ENCODE results near the gene EIF3K.

Gene EIF3K

DNA sequence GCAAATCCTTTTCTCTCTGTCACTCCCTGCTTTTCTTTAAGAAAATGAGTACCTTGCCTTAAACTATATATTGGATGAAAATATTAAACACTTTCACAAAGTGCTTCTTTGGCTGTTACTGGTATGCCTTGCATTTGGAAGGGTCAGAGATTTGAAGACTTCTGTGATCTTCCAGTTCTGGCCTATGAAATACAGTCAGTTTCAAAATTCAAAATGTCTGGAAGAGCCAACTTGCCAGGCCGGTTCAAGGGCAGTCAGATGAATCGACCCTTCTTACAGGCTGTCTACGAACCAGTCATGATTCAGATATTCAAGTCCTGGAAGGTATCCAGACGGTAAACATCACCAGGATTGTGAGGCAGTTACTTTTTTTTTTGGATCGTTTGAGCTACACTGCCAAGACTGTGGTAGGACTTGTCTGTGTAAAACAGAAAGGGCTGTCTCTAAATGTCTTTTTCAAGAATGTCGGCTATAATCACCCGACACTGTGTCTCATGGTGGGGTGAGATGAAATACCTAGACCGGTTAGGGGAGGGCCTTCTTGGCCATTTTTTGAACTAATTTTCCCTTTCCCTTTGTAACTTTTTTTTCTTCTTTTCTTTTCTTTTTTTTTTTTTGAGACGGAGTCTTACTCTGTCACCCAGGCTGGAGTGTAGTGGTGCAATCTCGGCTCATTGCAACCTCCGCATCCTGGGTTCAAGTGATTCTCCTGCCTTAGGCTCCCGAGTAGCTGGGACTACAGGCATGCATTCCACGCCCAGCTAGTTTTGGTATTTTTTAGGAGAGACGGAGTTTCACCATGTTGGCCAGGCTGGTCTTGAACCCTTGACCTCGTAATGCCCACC, 39.7 kb downstream of the EIF3K start:
- Histone ChIP-seq H2AFZ (ENCODE audit: low read length, unreplicated experiment) (no peak overlapping the region), H3K4me3 (ENCODE audit: low read depth, low read length) (peak overlapping the region; percentile 60), H3K27me3 (ENCODE audit: insufficient read depth, low read length) (no peaks in the 10 kb centered on the region), H3K79me2 (ENCODE audit: control insufficient read depth, insufficient read depth, low read length, unreplicated experiment) (peaks cover 87% of the 10 kb centered on the region), H3K4me1 (ENCODE audit: control insufficient read depth, insufficient read depth, low read length, unreplicated experiment) (peaks cover 67% of the 10 kb centered on the region), H3K36me3 (ENCODE audit: insufficient read depth, low read length) (peaks cover 14% of the 10 kb centered on the region; the same call in 1 of the 2 replicates), H3K27ac (ENCODE audit: low read depth, low read length) (peak overlapping the region; percentile 100)

DNA sequence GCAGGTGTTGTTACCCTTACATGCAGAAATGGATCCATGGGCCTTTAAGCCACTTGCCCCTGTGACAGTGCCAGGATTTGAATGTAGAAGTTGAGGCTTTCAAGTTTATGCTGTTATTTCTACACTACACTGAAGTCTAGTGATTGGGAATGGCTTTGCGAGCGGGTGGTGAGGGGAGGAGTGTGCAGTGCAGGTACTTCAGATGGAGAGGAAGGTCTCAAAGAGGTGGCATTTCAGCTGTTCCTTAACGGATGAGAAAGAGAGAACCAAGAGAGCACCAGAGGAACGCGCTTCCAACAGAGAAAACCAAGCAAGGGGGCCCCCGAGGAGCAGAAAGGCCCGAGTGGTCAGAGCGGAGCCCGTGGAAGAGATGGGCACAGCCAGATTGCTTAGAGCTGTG, 41.7 kb downstream of the EIF3K start:
- Histone ChIP-seq H3K4me1 (ENCODE audit: control insufficient read depth, insufficient read depth, low read length, unreplicated experiment) (peaks cover 67% of the 10 kb centered on the region), H3K27me3 (ENCODE audit: insufficient read depth, low read length) (no peaks in the 10 kb centered on the region), H3K36me3 (ENCODE audit: insufficient read depth, low read length) (peaks cover 9% of the 10 kb centered on the region; the same call in 1 of the 2 replicates), H2AFZ (ENCODE audit: low read length, unreplicated experiment) (no peak overlapping the region), H3K27ac (ENCODE audit: low read depth, low read length) (peak overlapping the region; percentile 47; the same call in 1 of the 2 replicates), H3K4me3 (ENCODE audit: low read depth, low read length) (no peak overlapping the region), H3K79me2 (ENCODE audit: control insufficient read depth, insufficient read depth, low read length, unreplicated experiment) (peaks cover 87% of the 10 kb centered on the region)

DNA sequence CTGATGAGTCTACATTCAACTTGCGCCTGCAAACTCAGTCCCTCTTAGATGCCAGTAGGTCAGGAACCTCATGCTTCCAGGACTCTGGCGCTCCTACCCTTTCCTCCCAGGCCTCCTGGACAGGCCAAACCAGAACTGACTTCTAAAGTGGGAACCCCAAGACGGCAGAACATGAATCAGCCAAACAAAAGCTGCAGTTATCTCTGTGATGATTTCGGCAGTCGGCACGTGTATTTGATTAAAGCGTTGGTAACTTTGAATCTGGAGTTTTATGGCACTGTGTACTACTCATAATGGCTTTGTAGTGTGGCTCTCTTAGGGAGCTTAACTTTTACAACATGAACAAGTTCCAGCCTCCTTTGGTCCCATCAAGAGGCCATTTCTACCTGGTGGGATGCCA, 42.1 kb downstream of the EIF3K start:
- no peaks in the 10 kb centered on the region for H3K27me3 ChIP-seq (ENCODE audit: insufficient read depth, low read length)
- H3K4me3 ChIP-seq (ENCODE audit: low read depth, low read length): no peak overlapping the region
- peaks cover 67% of the 10 kb centered on the region for H3K4me1 ChIP-seq (ENCODE audit: control insufficient read depth, insufficient read depth, low read length, unreplicated experiment)
- peaks cover 9% of the 10 kb centered on the region; the same call in 1 of the 2 replicates for H3K36me3 ChIP-seq (ENCODE audit: insufficient read depth, low read length)
- peak overlapping the region; percentile 47; the same call in 1 of the 2 replicates for H3K27ac ChIP-seq (ENCODE audit: low read depth, low read length)
- no peak overlapping the region for H2AFZ ChIP-seq (ENCODE audit: low read length, unreplicated experiment)
- H3K79me2 ChIP-seq (ENCODE audit: control insufficient read depth, insufficient read depth, low read length, unreplicated experiment): peaks cover 87% of the 10 kb centered on the region

DNA sequence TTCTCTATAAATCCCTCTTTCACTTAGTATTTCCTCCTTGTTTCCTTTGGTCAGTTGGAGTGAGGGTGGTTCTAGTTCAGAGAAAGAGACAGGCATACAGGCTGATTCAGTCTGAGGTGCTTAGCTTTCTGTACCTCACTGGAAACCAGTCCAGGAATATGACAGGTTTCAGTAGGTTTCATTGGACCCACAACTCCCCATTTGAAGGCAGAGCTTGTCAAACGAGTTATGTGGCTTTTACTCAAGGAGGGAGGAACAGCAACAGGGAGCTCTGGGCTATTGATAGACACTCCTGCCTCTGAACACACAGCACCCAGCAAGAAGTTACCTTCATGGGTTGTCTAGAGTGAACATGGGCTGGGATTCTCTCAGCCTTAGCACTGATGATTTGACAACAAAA, 43.0 kb downstream of the EIF3K start:
- Histone ChIP-seq H3K36me3 (ENCODE audit: insufficient read depth, low read length) (peaks cover 9% of the 10 kb centered on the region; the same call in 1 of the 2 replicates), H3K79me2 (ENCODE audit: control insufficient read depth, insufficient read depth, low read length, unreplicated experiment) (peaks cover 87% of the 10 kb centered on the region), H2AFZ (ENCODE audit: low read length, unreplicated experiment) (no peak overlapping the region), H3K27ac (ENCODE audit: low read depth, low read length) (0 out of 2 replicates have a peak overlapping the region, but pooled peaks have one; percentile 23), H3K27me3 (ENCODE audit: insufficient read depth, low read length) (no peaks in the 10 kb centered on the region), H3K4me3 (ENCODE audit: low read depth, low read length) (no peak overlapping the region), H3K4me1 (ENCODE audit: control insufficient read depth, insufficient read depth, low read length, unreplicated experiment) (peaks cover 67% of the 10 kb centered on the region)

DNA sequence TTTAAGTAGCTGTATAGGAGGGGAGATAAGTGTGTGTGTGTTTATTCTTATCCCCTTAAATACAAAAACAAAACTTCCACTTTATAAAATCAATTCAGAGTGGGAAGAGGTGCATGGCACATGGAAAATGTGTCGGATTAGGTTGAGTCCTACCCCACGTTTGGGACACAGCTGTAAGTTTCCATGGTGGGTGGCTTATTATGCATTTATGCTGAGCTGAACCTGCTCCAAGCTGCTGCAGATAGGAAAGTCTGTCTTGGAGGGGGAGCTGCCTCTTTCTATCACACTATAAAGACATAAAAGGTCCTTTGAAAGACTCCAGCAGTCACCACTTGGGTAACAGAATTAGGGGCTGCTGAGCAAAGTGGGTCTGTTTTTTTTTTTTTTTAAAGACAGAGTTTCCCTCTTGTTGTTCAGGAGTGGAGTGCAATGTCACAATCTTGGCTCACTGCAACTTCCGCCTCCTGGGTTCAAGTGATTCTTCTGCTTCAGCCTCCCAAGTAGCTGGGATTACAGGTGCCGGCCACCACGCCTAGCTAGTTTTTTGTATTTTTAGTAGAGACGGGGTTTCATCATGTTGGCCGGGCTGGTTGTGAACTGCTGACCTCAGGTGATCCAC, 43.7 kb downstream of the EIF3K start:
- no peak overlapping the region for H3K4me3 ChIP-seq (ENCODE audit: low read depth, low read length)
- no peaks in the 10 kb centered on the region for H3K27me3 ChIP-seq (ENCODE audit: insufficient read depth, low read length)
- peaks cover 67% of the 10 kb centered on the region for H3K4me1 ChIP-seq (ENCODE audit: control insufficient read depth, insufficient read depth, low read length, unreplicated experiment)
- H3K27ac ChIP-seq (ENCODE audit: low read depth, low read length): no peak overlapping the region
- H3K36me3 ChIP-seq (ENCODE audit: insufficient read depth, low read length): peaks cover 6% of the 10 kb centered on the region; the same call in 1 of the 2 replicates
- H3K79me2 ChIP-seq (ENCODE audit: control insufficient read depth, insufficient read depth, low read length, unreplicated experiment): peaks cover 87% of the 10 kb centered on the region
- no peak overlapping the region for H2AFZ ChIP-seq (ENCODE audit: low read length, unreplicated experiment)

DNA sequence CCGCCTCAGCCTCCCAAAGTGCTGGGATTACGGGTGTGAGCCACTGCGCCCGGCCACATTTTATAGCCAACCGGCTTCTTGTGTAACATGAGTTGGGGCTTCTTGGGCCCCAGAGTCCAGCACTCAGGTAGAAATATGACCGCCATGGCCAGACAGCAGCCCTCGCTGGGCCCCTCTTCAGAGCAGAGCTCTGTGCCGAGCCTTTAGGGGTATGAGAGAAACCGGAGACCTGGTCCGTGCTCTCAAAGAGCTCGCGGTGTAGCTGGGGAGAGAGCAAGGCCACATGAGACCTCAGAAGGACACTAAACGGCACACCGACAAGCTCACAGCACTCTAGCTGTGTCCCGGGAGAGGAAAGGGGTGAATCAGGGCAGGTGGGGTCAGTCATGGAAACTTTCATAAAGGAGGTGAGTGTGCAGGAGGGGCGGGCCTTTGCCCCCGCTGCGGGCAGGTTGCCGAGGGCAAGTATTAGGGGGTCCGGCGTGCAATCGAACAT, 44.2 kb downstream of the EIF3K start:
- Histone ChIP-seq H3K27ac (ENCODE audit: low read depth, low read length) (no peak overlapping the region), H3K79me2 (ENCODE audit: control insufficient read depth, insufficient read depth, low read length, unreplicated experiment) (peaks cover 87% of the 10 kb centered on the region), H3K4me1 (ENCODE audit: control insufficient read depth, insufficient read depth, low read length, unreplicated experiment) (peaks cover 67% of the 10 kb centered on the region), H2AFZ (ENCODE audit: low read length, unreplicated experiment) (no peak overlapping the region), H3K27me3 (ENCODE audit: insufficient read depth, low read length) (no peaks in the 10 kb centered on the region), H3K36me3 (ENCODE audit: insufficient read depth, low read length) (peaks cover 6% of the 10 kb centered on the region; the same call in 1 of the 2 replicates), H3K4me3 (ENCODE audit: low read depth, low read length) (no peak overlapping the region)

DNA sequence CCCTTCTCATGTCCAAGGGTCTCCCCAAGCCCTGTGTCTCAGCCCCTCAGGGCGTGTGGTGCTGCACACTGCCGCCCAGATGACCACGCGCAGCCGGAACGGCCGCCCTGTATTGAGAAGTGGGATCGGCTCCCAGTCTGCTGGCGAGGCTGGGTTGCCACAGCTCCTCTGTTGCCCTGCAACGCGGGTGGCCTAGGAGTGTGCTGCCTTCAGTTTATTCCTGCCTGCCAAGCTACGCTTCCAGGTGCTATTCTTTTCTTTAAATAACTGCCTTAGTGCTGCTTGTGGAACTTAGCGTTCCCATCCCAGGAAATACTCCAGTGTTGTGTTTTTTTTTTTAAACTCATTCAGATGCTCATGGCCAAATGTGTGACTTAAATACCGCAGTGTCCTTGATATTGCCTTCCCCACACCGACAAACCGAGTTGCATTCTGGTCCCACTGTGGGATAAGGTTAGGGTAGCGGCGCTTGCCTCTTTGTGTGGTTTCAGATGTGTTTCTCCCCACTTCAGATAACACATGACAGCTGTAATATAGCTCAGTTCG, 45.0 kb downstream of the EIF3K start:
- no peaks in the 10 kb centered on the region for H3K27me3 ChIP-seq (ENCODE audit: insufficient read depth, low read length)
- H3K27ac ChIP-seq (ENCODE audit: low read depth, low read length): 0 out of 2 replicates have a peak overlapping the region, but pooled peaks have one; percentile 91
- no peak overlapping the region for H3K4me3 ChIP-seq (ENCODE audit: low read depth, low read length)
- H3K36me3 ChIP-seq (ENCODE audit: insufficient read depth, low read length): peaks cover 6% of the 10 kb centered on the region; the same call in 1 of the 2 replicates
- H2AFZ ChIP-seq (ENCODE audit: low read length, unreplicated experiment): no peak overlapping the region
- H3K4me1 ChIP-seq (ENCODE audit: control insufficient read depth, insufficient read depth, low read length, unreplicated experiment): peaks cover 66% of the 10 kb centered on the region
- H3K79me2 ChIP-seq (ENCODE audit: control insufficient read depth, insufficient read depth, low read length, unreplicated experiment): peaks cover 91% of the 10 kb centered on the region

DNA sequence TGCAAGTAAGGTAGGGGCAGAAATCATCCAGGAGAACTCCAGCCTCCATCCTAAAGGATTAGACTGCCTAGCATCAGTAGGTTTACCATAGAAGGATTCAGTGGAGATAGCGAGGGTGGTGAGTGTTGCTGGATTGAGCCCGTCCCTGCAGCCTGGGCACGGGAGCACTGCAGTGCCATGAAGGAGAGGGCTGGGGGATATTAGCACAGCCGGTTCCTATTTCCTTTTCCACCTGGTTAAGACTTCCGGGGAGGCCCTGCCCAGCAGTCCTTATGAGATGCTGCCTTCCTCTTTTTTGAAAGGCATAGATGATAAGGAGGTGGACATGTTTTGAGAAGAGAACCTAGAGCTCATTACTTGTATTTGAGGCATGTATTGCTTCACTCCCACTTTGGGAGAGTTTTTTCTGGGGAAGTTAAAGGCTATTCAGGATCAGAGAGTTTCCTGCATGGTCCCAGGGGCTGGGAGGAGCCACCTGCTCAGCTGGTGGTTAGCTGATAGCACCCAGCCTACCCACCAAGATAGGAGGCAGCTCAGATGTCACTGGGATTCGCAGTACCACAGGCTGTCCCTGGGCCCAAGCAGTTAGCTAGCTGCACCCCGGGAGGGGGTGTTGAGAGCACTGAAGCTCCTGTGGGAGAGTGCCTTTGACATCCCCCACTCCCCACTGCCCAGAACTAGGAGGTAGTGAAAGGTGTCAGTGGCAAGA, 45.7 kb downstream of the EIF3K start:
- H3K36me3 ChIP-seq (ENCODE audit: insufficient read depth, low read length): peaks cover 6% of the 10 kb centered on the region; the same call in 1 of the 2 replicates
- no peak overlapping the region for H3K4me3 ChIP-seq (ENCODE audit: low read depth, low read length)
- no peak overlapping the region for H2AFZ ChIP-seq (ENCODE audit: low read length, unreplicated experiment)
- H3K27me3 ChIP-seq (ENCODE audit: insufficient read depth, low read length): no peaks in the 10 kb centered on the region
- peak overlapping the region; percentile 91 for H3K27ac ChIP-seq (ENCODE audit: low read depth, low read length)
- H3K79me2 ChIP-seq (ENCODE audit: control insufficient read depth, insufficient read depth, low read length, unreplicated experiment): peaks cover 94% of the 10 kb centered on the region
- H3K4me1 ChIP-seq (ENCODE audit: control insufficient read depth, insufficient read depth, low read length, unreplicated experiment): peaks cover 63% of the 10 kb centered on the region

DNA sequence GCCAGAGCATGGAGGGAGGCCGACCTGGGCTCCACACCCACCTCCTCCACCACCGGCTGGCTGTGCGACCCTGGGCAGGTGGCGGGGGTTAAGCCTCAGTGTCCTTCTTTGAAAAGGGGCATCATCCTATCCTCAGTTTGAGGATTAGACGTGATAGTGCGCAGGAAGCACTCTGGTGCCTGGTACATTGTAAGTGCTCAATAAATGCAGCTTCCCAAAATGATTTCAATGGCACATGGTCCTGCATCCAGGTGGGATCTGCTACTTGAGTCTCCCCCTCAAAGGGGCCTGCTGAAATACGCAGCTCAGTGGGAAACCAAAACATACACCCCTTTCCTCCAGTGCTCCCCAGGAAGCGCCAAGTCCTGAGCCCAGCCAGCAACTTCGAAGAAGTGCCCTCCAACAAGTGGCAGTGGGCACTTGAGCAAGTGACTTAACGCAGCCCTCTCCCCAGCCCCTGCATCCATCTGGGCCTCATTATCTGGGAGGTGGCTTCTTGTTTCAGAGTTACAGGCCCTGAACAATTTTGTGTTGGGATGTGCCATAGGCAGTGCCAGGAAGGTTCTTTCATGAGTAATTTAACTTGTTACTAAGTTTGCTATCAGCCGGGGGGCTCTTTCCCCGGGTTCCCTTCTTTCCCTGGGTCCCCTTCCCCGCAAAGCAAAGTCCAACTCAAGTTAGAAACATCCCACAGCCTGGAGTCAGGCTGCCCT, 46.4 kb downstream of the EIF3K start:
- Histone ChIP-seq H3K27ac (ENCODE audit: low read depth, low read length) (peak overlapping the region; percentile 91), H3K27me3 (ENCODE audit: insufficient read depth, low read length) (no peaks in the 10 kb centered on the region), H3K36me3 (ENCODE audit: insufficient read depth, low read length) (peaks cover 6% of the 10 kb centered on the region; the same call in 1 of the 2 replicates), H3K79me2 (ENCODE audit: control insufficient read depth, insufficient read depth, low read length, unreplicated experiment) (peaks cover 96% of the 10 kb centered on the region), H2AFZ (ENCODE audit: low read length, unreplicated experiment) (no peak overlapping the region), H3K4me1 (ENCODE audit: control insufficient read depth, insufficient read depth, low read length, unreplicated experiment) (peaks cover 58% of the 10 kb centered on the region), H3K4me3 (ENCODE audit: low read depth, low read length) (peak overlapping the region; percentile 33; the same call in 1 of the 2 replicates)

Data from ACC112 (cell line).